SK-N-SH (cell line): ENCODE results near the gene PNCK. TPM values are rescaled to one million over a fixed set of nuclear protein-coding genes. Genes with fewer than 3 reads are reported as not detected.

Experiments
- CTCF ChIA-PET: fragments of 300-600, 350-600 bp; formaldehyde crosslinking; extraction: SDS; loops from one replicate; lab custom pipeline; 2021; lab: Yijun Ruan, JAX
- POLR2A ChIA-PET: fragments of 350-600 bp; sonication (Branson Sonifier 250); formaldehyde crosslinking; extraction: SDS; loops from one replicate; lab custom pipeline; 2020; ENCODE audit warnings: antibody characterized with exemption, inconsistent platforms; lab: Yijun Ruan, JAX
- DNase-seq: peaks from one replicate; pipeline ENCODE4 v3.0.0; 2012
- H2AFZ ChIP-seq: fragments of 200-600 bp; sonication (generic); 2 replicates; pipeline ENCODE4 v1.8.1; 2016; ENCODE audit warnings: antibody characterized with exemption, mild to moderate bottlenecking, low read depth
- H3F3A ChIP-seq: fragments of 200-600 bp; sonication (generic); replicated peaks from 2 replicates; pipeline ENCODE3; 2016; ENCODE audit warnings: antibody characterized with exemption, mild to moderate bottlenecking; ENCODE audit not compliant: insufficient read depth
- H3K27ac ChIP-seq, 2 experiments: fragments of 200-500 bp in 1 of 2; fragments of 200-600 bp in 1 of 2; sonication (Bioruptor generic) in 1 of 2; sonication (generic), shearing (Covaris generic) in 1 of 2; 2 replicates each; pipeline versions ENCODE4 v1.5.1 to v1.6.1; 2014 to 2016; ENCODE audit warnings: low read depth in 2 of 2, inconsistent platforms in 1 of 2, low read length in 1 of 2, mild to moderate bottlenecking in 1 of 2, mixed read lengths in 1 of 2
- H3K27me3 ChIP-seq: fragments of 200-600 bp; sonication (generic), shearing (Covaris generic); 2 replicates; pipeline ENCODE4 v1.6.1; 2016; ENCODE audit warnings: mixed run types; ENCODE audit not compliant: insufficient read depth
- H3K36me3 ChIP-seq, 2 experiments: fragments of 200-500 bp in 1 of 2; fragments of 200-600 bp in 1 of 2; sonication (Bioruptor generic) in 1 of 2; sonication (generic) in 1 of 2; replicated peaks in 1 of 2; 2 replicates each; pipeline versions ENCODE3 to v1.5.1; 2014 to 2016; ENCODE audit warnings: low read length in 1 of 2, mild to moderate bottlenecking in 1 of 2; ENCODE audit not compliant: insufficient read depth in 2 of 2, control insufficient read depth in 1 of 2
- H3K4me1 ChIP-seq, 2 experiments: fragments of 200-500 bp in 1 of 2; fragments of 200-600 bp in 1 of 2; sonication (Bioruptor generic) in 1 of 2; sonication (generic), shearing (Covaris generic) in 1 of 2; 2 replicates each; pipeline versions ENCODE4 v1.5.1 to v1.6.1; 2014 to 2016; ENCODE audit warnings: low read depth in 1 of 2, low read length in 1 of 2, mixed run types in 1 of 2; ENCODE audit not compliant: insufficient read depth in 2 of 2, control insufficient read depth in 1 of 2
- H3K4me2 ChIP-seq: fragments of 200-600 bp; sonication (generic), shearing (Covaris generic); 2 replicates; pipeline ENCODE4 v1.6.1; 2017; ENCODE audit warnings: mixed run types
- H3K4me3 ChIP-seq, 2 experiments: fragments of 200-500 bp in 1 of 2; fragments of 200-600 bp in 1 of 2; sonication (Bioruptor generic) in 1 of 2; sonication (generic), shearing (Covaris generic) in 1 of 2; 2 replicates each; pipeline versions ENCODE4 v1.5.1 to v1.8.1; 2014 to 2016; ENCODE audit warnings: low read depth in 2 of 2, inconsistent platforms in 1 of 2, low read length in 1 of 2, mild to moderate bottlenecking in 1 of 2, mixed read lengths in 1 of 2, moderate library complexity in 1 of 2
- H3K79me2 ChIP-seq: fragments of 200-600 bp; sonication (generic); 2 replicates; pipeline ENCODE4 v1.8.1; 2017; ENCODE audit warnings: mild to moderate bottlenecking; ENCODE audit not compliant: insufficient read depth
- H3K9ac ChIP-seq: fragments of 200-600 bp; sonication (generic); 2 replicates; pipeline ENCODE4 v1.6.1; 2017; ENCODE audit warnings: mixed run types
- H3K9me2 ChIP-seq: fragments of 200-600 bp; sonication (generic); 2 replicates; pipeline ENCODE4 v1.6.1; 2017; ENCODE audit warnings: mixed run types
- H3K9me3 ChIP-seq: fragments of 200-600 bp; sonication (generic); 2 replicates; pipeline ENCODE4 v1.6.1; 2017; ENCODE audit warnings: mixed run types, mild to moderate bottlenecking, moderate library complexity
- H4K20me1 ChIP-seq: fragments of 200-600 bp; sonication (generic); 2 replicates; pipeline ENCODE4 v1.6.1; 2017; ENCODE audit warnings: mild to moderate bottlenecking, mixed run types; ENCODE audit not compliant: insufficient read depth
- SMC3 ChIP-seq: IDR thresholded peaks from 2 replicates; pipeline ENCODE4 v1.6.1; 2012; ENCODE audit warnings: low read depth, low read length, improper control_type of control experiment
- TAF1 ChIP-seq: IDR thresholded peaks from 2 replicates; pipeline ENCODE4 v1.6.1; 2012; ENCODE audit warnings: low read depth, mild to moderate bottlenecking, low read length, moderate library complexity, borderline replicate concordance
- WGBS: methylation state at CpG from one replicate; pipeline ENCODE4 v1.1.6; 2017; ENCODE audit warnings: low lambda C conversion rate; 5-methylcytosine and 5-hydroxymethylcytosine counted together
- polyA plus RNA-seq, 3 experiments: library from polyadenylated mRNA; depleted of rRNA; stranded (reverse); fragments of >200 nt; gene quantifications; 2 replicates each; pipeline ENCODE4 v1.2.3, GENCODE V29; 2012
- TF ChIP-seq, protein P1 (sequence below): fragments of 200-600 bp; sonication (generic); IDR thresholded peaks from 2 replicates; pipeline ENCODE4 v1.6.1; 2017; ENCODE audit warnings: antibody characterized with exemption, mild to moderate bottlenecking, moderate library complexity
- TF ChIP-seq, protein P2 (sequence below): IDR thresholded peaks from 2 replicates; pipeline ENCODE4 v1.4.0; 2012; ENCODE audit warnings: low read depth

PNCK gene
- polyA plus RNA-seq, 1 of the 3 experiments (the other 2 are of a cell fraction) = 1.2 TPM

DNA sequence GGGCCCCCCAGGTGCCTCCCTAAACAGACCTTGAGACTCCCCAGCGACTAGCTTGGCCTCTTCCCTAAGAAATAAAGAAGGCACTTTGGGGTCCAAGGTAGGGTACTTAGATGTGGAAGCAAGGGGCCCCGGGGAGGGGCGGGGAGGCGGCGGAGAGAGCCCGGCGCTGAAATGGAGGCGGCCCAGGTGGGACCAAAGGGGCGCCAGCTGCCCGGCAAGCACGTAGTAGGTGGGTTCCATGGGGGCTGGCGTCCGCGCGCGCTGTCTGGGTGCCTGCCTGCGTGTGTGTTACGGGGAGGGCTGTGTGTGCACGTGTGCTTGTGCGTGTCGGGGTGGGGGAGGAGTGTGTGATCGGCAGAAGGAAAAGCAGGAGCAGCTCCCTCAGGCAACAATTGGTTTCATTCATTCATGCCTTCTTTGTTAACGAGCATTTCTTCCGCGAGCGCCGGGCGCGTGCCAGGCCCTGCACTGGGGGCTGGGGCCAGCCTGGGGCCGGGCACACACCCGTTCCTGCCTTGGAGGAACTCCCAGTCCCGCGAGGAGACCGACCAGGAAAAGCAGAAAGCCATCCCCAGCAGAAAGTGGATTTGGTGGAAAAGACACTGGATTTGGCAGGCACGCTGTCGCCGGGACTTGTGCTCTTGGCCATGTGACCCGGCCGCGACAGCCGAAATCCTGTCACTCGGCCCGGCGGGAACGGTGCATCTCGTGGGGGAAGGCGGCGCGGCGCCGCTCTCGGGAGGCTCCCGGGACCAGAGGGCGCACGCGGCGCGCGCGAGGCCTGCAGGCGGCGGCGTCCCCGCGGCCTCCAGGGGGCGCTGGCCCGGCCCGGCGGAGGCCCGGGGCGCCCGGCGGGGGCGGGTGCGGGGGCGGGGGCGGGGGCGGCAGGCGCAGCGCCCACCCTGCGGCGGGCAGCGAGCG is 29.9 kb downstream of the PNCK start:
- no peaks in the 10 kb centered on the region for H3K9me3 ChIP-seq
- peaks cover 69% of the 10 kb centered on the region for H3K27me3 ChIP-seq
- no peaks in the 10 kb centered on the region for H3K79me2 ChIP-seq
- no peak overlapping the region for H2AFZ ChIP-seq
- POLR2A ChIA-PET = no interaction called here
- peak; percentile 83 for DNase-seq
- H3K9me2 ChIP-seq = no peaks in the 10 kb centered on the region
- H3F3A ChIP-seq = no peaks in the 10 kb centered on the region
- no peaks in the 10 kb centered on the region for H3K36me3 ChIP-seq
- CTCF ChIA-PET = interaction anchor here (0.8 to 11.0 kb wide), 15 partner anchors 7 to 105 kb away, joined by 3 to 106 read pairs (median 5); no protein-coding TSS in a partner anchor
- no peaks in the 10 kb centered on the region for H4K20me1 ChIP-seq
- no peak overlapping the region for H3K27ac ChIP-seq
- TF ChIP-seq, protein P1, sequence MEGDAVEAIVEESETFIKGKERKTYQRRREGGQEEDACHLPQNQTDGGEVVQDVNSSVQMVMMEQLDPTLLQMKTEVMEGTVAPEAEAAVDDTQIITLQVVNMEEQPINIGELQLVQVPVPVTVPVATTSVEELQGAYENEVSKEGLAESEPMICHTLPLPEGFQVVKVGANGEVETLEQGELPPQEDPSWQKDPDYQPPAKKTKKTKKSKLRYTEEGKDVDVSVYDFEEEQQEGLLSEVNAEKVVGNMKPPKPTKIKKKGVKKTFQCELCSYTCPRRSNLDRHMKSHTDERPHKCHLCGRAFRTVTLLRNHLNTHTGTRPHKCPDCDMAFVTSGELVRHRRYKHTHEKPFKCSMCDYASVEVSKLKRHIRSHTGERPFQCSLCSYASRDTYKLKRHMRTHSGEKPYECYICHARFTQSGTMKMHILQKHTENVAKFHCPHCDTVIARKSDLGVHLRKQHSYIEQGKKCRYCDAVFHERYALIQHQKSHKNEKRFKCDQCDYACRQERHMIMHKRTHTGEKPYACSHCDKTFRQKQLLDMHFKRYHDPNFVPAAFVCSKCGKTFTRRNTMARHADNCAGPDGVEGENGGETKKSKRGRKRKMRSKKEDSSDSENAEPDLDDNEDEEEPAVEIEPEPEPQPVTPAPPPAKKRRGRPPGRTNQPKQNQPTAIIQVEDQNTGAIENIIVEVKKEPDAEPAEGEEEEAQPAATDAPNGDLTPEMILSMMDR = peak; percentile 26; the same call in 1 of the 2 replicates
- TF ChIP-seq TAF1 = no peak
- H3K4me2 ChIP-seq = peak overlapping the region; percentile 61; the same call in 1 of the 2 replicates
- H3K9ac ChIP-seq = no peak overlapping the region
- peaks cover 0 to 15% of the 10 kb centered on the region in 2 experiments; a peak in 1 of 4 replicates for H3K4me1 ChIP-seq
- 10% methylated on average over 22 of the region's 84 CpGs for whole genome bisulfite sequencing
- H3K4me3 ChIP-seq = peak overlapping the region; percentile 32 to 35; a peak in 3 of 4 replicates

DNA sequence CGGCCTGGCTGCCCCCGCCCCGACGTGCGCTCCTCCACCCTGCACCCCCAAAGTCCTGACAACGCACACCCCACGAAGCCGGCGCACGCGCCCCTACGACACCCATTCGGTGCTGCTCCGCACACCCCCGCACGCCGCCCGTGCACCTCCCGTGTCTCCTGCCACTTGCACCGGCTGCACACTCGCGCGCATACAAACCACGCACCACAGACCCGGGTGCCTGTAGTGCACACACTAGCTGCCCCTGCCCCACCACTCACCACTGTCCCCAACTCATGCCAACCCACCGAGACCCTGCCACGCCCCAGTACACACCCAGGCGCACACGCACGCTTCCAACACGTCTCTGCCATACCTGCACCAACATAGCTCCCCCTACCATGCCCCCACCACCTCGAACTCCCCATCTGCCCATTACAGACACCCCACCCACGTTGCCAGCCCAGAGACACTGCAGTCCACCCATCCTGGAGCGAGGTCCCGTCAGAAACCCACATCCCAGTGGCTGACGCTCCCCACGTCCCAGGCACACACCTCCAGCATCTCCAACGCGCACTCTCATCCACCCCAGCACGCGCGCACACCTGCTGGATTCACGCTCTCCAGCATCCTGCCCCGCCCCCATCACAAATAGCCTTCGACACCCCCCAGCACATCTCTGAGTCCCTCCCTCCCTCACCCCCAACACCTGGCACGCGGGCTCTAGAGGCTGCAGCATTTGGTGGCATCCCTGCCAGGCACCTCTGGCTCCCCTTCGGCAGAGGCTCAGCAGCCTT is 30.8 kb downstream of the PNCK start:
- Histone ChIP-seq H2AFZ (no peak overlapping the region), H3K9me2 (no peaks in the 10 kb centered on the region), H3K9me3 (no peaks in the 10 kb centered on the region), H3F3A (no peaks in the 10 kb centered on the region), H3K4me1 (peaks cover 0 to 24% of the 10 kb centered on the region in 2 experiments; a peak in 1 of 4 replicates), H4K20me1 (no peaks in the 10 kb centered on the region), H3K27me3 (peaks cover 68% of the 10 kb centered on the region), H3K27ac (no peak overlapping the region), H3K79me2 (no peaks in the 10 kb centered on the region), H3K36me3 (no peaks in the 10 kb centered on the region), H3K4me2 (no peak overlapping the region), H3K4me3 (no peak overlapping the region; a peak in 1 of 4 replicates), H3K9ac (no peak overlapping the region)
- peak; percentile 32 for DNase-seq
- ChIA-PET CTCF (interaction anchor here (0.8 to 11.0 kb wide), 8 partner anchors 9 to 104 kb away, joined by 3 to 106 read pairs (median 5); no protein-coding TSS in a partner anchor), POLR2A (no interaction called here)
- TF ChIP-seq, protein P2, sequence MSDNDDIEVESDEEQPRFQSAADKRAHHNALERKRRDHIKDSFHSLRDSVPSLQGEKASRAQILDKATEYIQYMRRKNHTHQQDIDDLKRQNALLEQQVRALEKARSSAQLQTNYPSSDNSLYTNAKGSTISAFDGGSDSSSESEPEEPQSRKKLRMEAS = no peak
- TF ChIP-seq SMC3 = no peak
- 20% methylated on average over 20 of the region's 48 CpGs for WGBS
